CD4-positive, CD25-positive, alpha-beta regulatory T cell (primary cell): Measurements from ENCODE around the gene RAD51B. TPM values are rescaled to one million over a fixed set of nuclear protein-coding genes. Genes with fewer than 3 reads are reported as not detected.

ENCODE experiments used
- ATAC-seq, 2 donors: fragments of 150-1000 bp; cut with Tn5 transposase; one replicate each; pipeline ENCODE4 v1.10.0; 2021; ENCODE audit warnings: low read depth in 2 of 2, moderate number of reproducible peaks in 2 of 2, moderate library complexity in 1 of 2
- DNase-seq, 3 donors: peaks; one replicate each; pipeline versions ENCODE4 v3.0.0 to v3.0.0-alpha.2; 2012 to 2022; ENCODE audit warnings: mixed read lengths in 1 of 3
- H3K27ac ChIP-seq: one replicate; pipeline ENCODE4 v1.7.0; 2013; ENCODE audit warnings: mild to moderate bottlenecking, low read length; ENCODE audit not compliant: insufficient read depth, poor library complexity, severe bottlenecking
- H3K27me3 ChIP-seq: one replicate; pipeline ENCODE4 v1.7.0; 2013; ENCODE audit warnings: low read length; ENCODE audit not compliant: control insufficient read depth, insufficient read depth
- H3K36me3 ChIP-seq: one replicate; pipeline ENCODE4 v1.7.0; 2013; ENCODE audit warnings: mild to moderate bottlenecking, low read length, moderate library complexity; ENCODE audit not compliant: control insufficient read depth, insufficient read depth
- H3K4me1 ChIP-seq: 2 replicates; pipeline ENCODE4 v1.7.0; 2013; ENCODE audit warnings: mild to moderate bottlenecking, low read length; ENCODE audit not compliant: insufficient read depth, control insufficient read depth, poor library complexity, severe bottlenecking
- H3K4me3 ChIP-seq: one replicate; pipeline ENCODE4 v1.7.0; 2013; ENCODE audit warnings: low read depth, mild to moderate bottlenecking, low read length, moderate library complexity
- H3K9me3 ChIP-seq, 2 experiments: 1 replicate in 1 of 2; 2 replicates in 1 of 2; pipeline ENCODE4 v1.7.0; 2013; ENCODE audit warnings: low read length in 2 of 2, mild to moderate bottlenecking in 1 of 2, moderate library complexity in 1 of 2; ENCODE audit not compliant: control insufficient read depth in 2 of 2
- H3K27ac Mint-ChIP-seq, 3 donors: one replicate each; pipeline ENCODE4 v1.8.0; 2020 to 2022; ENCODE audit warnings: mild to moderate bottlenecking in 3 of 3, mixed read lengths in 3 of 3, moderate library complexity in 2 of 3
- H3K27me3 Mint-ChIP-seq: one replicate; pipeline ENCODE4 v1.8.0; 2022; ENCODE audit warnings: mild to moderate bottlenecking, mixed read lengths
- H3K36me3 Mint-ChIP-seq: one replicate; pipeline ENCODE4 v1.8.0; 2020; ENCODE audit warnings: mixed read lengths
- H3K4me1 Mint-ChIP-seq, 4 donors: one replicate each; pipeline ENCODE4 v1.8.0; 2020 to 2022; ENCODE audit warnings: mixed read lengths in 4 of 4, mild to moderate bottlenecking in 1 of 4
- H3K4me3 Mint-ChIP-seq, 4 donors: one replicate each; pipeline ENCODE4 v1.8.0; 2020 to 2022; ENCODE audit warnings: mild to moderate bottlenecking in 4 of 4, mixed read lengths in 4 of 4, moderate library complexity in 3 of 4
- H3K9me3 Mint-ChIP-seq, 7 donors: one replicate each; pipeline ENCODE4 v1.8.0; 2020 to 2022; ENCODE audit warnings: mixed read lengths in 7 of 7, mild to moderate bottlenecking in 3 of 7, moderate library complexity in 2 of 7
- polyA plus RNA-seq, 4 donors: library from polyadenylated mRNA; unstranded; fragments of 300-500 nt; fragmentation: Illumina TruSeq; gene quantifications; one replicate each; pipeline ENCODE4 v1.2.3, GENCODE V29; 2021
- total RNA-seq: library from RNA; stranded (reverse); gene quantifications from one replicate; pipeline ENCODE4 v1.2.3, GENCODE V29; 2022

RAD51B gene
- total and polyA plus RNA-seq, 5 donors from 2014 or later: 19.1 to 40.2 (median 28.1) TPM

GRCh38 chr14:68036202-68036601 is 216.6 kb downstream of the RAD51B start:
- Mint-ChIP-seq H3K4me3 (no peak overlapping the region), H3K27me3 (no peaks in the 10 kb centered on the region), H3K36me3 (peaks cover 7% of the 10 kb centered on the region), H3K4me1 (peaks cover 5 to 10% (median 8%) of the 10 kb centered on the region in 4 donors), H3K9me3 (peaks cover 0 to 4% (median 0%) of the 10 kb centered on the region in 7 donors), H3K27ac (no peak overlapping the region)
- H3K9me3 ChIP-seq: no peaks in the 10 kb centered on the region
- no peaks in the 10 kb centered on the region for H3K4me1 ChIP-seq
- no peak for DNase-seq
- H3K4me3 ChIP-seq: no peak overlapping the region
- H3K36me3 ChIP-seq: no peaks in the 10 kb centered on the region
- no peaks in the 10 kb centered on the region for H3K27me3 ChIP-seq
- no peak for ATAC-seq
- no peak overlapping the region for H3K27ac ChIP-seq

- Histone ChIP-seq H3K4me3 (no peak overlapping the region), H3K27me3 (no peaks in the 10 kb centered on the region), H3K36me3 (no peaks in the 10 kb centered on the region), H3K9me3 (no peaks in the 10 kb centered on the region), H3K4me1 (no peaks in the 10 kb centered on the region), H3K27ac (no peak overlapping the region)
- peak in 1 of 3 donors; percentile 12 for DNase-seq
- ATAC-seq: no peak
- Mint-ChIP-seq H3K4me1 (peaks cover 0 to 10% (median 6%) of the 10 kb centered on the region in 4 donors), H3K27ac (peak overlapping the region in 1 of 3 donors; percentile 15), H3K36me3 (peaks cover 4% of the 10 kb centered on the region), H3K4me3 (no peak overlapping the region), H3K9me3 (no peaks in the 10 kb centered on the region), H3K27me3 (no peaks in the 10 kb centered on the region)
Measured at GRCh38 chr14:68039593-68039992, 220.0 kb downstream of the RAD51B start.

GRCh38 chr14:68040633-68041369 is 221.2 kb downstream of the RAD51B start:
- H3K36me3 Mint-ChIP-seq: peaks cover 4% of the 10 kb centered on the region
- no peaks in the 10 kb centered on the region for H3K4me1 ChIP-seq
- peaks cover 0 to 10% (median 6%) of the 10 kb centered on the region in 4 donors for H3K4me1 Mint-ChIP-seq
- H3K27ac ChIP-seq: no peak overlapping the region
- H3K27me3 Mint-ChIP-seq: no peaks in the 10 kb centered on the region
- H3K4me3 ChIP-seq: no peak overlapping the region
- peak overlapping the region in 2 of 3 donors; percentile 2 to 27 for H3K27ac Mint-ChIP-seq
- H3K9me3 ChIP-seq: no peaks in the 10 kb centered on the region
- no peaks in the 10 kb centered on the region for H3K27me3 ChIP-seq
- no peaks in the 10 kb centered on the region for H3K9me3 Mint-ChIP-seq
- DNase-seq (no peak), ATAC-seq (no peak)
- H3K4me3 Mint-ChIP-seq: no peak overlapping the region
- H3K36me3 ChIP-seq: no peaks in the 10 kb centered on the region

GRCh38 chr14:68041876-68042354 is 222.3 kb downstream of the RAD51B start:
- no peak for DNase-seq
- peaks cover 0 to 10% (median 6%) of the 10 kb centered on the region in 4 donors for H3K4me1 Mint-ChIP-seq
- no peak for ATAC-seq
- Histone ChIP-seq H3K27me3 (no peaks in the 10 kb centered on the region), H3K4me1 (no peaks in the 10 kb centered on the region), H3K27ac (no peak overlapping the region), H3K9me3 (no peaks in the 10 kb centered on the region), H3K4me3 (no peak overlapping the region), H3K36me3 (no peaks in the 10 kb centered on the region)
- no peaks in the 10 kb centered on the region for H3K9me3 Mint-ChIP-seq
- peaks cover 4% of the 10 kb centered on the region for H3K36me3 Mint-ChIP-seq
- H3K27me3 Mint-ChIP-seq: no peaks in the 10 kb centered on the region
- no peak overlapping the region for H3K27ac Mint-ChIP-seq
- H3K4me3 Mint-ChIP-seq: no peak overlapping the region

- no peaks in the 10 kb centered on the region for H3K36me3 ChIP-seq
- Mint-ChIP-seq H3K4me3 (no peak overlapping the region), H3K27ac (no peak overlapping the region), H3K27me3 (no peaks in the 10 kb centered on the region), H3K36me3 (peaks cover 4% of the 10 kb centered on the region), H3K4me1 (peaks cover 0 to 9% (median 6%) of the 10 kb centered on the region in 4 donors), H3K9me3 (no peaks in the 10 kb centered on the region)
- ATAC-seq (no peak), DNase-seq (no peak)
- H3K4me3 ChIP-seq: no peak overlapping the region
- H3K4me1 ChIP-seq: no peaks in the 10 kb centered on the region
- H3K9me3 ChIP-seq: no peaks in the 10 kb centered on the region
- no peak overlapping the region for H3K27ac ChIP-seq
- no peaks in the 10 kb centered on the region for H3K27me3 ChIP-seq
Measured at GRCh38 chr14:68042586-68043210, 223.1 kb downstream of the RAD51B start.

GRCh38 chr14:68043752-68044151 is 224.2 kb downstream of the RAD51B start:
- Mint-ChIP-seq H3K27me3 (no peaks in the 10 kb centered on the region), H3K4me1 (peaks cover 0 to 9% (median 6%) of the 10 kb centered on the region in 4 donors), H3K27ac (no peak overlapping the region), H3K36me3 (peaks cover 9% of the 10 kb centered on the region), H3K9me3 (peaks cover 0 to 4% (median 0%) of the 10 kb centered on the region in 7 donors), H3K4me3 (no peak overlapping the region)
- no peak overlapping the region for H3K4me3 ChIP-seq
- DNase-seq (no peak), ATAC-seq (no peak)
- no peak overlapping the region for H3K27ac ChIP-seq
- no peaks in the 10 kb centered on the region for H3K4me1 ChIP-seq
- no peaks in the 10 kb centered on the region for H3K9me3 ChIP-seq
- H3K36me3 ChIP-seq: no peaks in the 10 kb centered on the region
- no peaks in the 10 kb centered on the region for H3K27me3 ChIP-seq

GRCh38 chr14:68047906-68048305 is 228.3 kb downstream of the RAD51B start:
- Histone ChIP-seq H3K27ac (no peak overlapping the region), H3K4me1 (no peaks in the 10 kb centered on the region), H3K9me3 (no peaks in the 10 kb centered on the region), H3K4me3 (no peak overlapping the region), H3K27me3 (no peaks in the 10 kb centered on the region), H3K36me3 (no peaks in the 10 kb centered on the region)
- no peaks in the 10 kb centered on the region for H3K27me3 Mint-ChIP-seq
- peaks cover 0 to 4% (median 0%) of the 10 kb centered on the region in 7 donors for H3K9me3 Mint-ChIP-seq
- no peak for ATAC-seq
- peaks cover 0 to 2% (median 0%) of the 10 kb centered on the region in 4 donors for H3K4me1 Mint-ChIP-seq
- no peak for DNase-seq
- no peak overlapping the region for H3K4me3 Mint-ChIP-seq
- no peak overlapping the region for H3K27ac Mint-ChIP-seq
- H3K36me3 Mint-ChIP-seq: peaks cover 14% of the 10 kb centered on the region
